Activated gamma-delta T cell treated with Interleukin-2 at 50 U/mL for 16 hours (primary cell): ENCODE results near the gene ZNF681.
"Not testable (repeated sequence)": the region's sequence is repeated elsewhere in the genome, so short reads cannot be mapped to it uniquely, and the experiment has no call there.

Experiments used
- DNase-seq: peaks from one replicate; pipeline ENCODE4 v3.0.0-alpha.2; 2020

Gene ZNF681

GRCh38 chr19:23771761-23772674, 13.3 kb upstream of the ZNF681 start:
- no peak for DNase-seq

- DNase-seq = no peak
These were observed 12.6 kb upstream of the ZNF681 start for GRCh38 chr19:23771316-23771715.

- DNase-seq = no peak
These were observed 12.1 kb upstream of the ZNF681 start for GRCh38 chr19:23770672-23771250.

GRCh38 chr19:23769691-23770468, 11.2 kb upstream of the ZNF681 start:
- DNase-seq = no peak

GRCh38 chr19:23766951-23767350, 8.3 kb upstream of the ZNF681 start:
- no peak for DNase-seq

GRCh38 chr19:23764781-23765180, 6.1 kb upstream of the ZNF681 start:
- no peak for DNase-seq

GRCh38 chr19:23762884-23763711, 4.4 kb upstream of the ZNF681 start:
- DNase-seq = peak; percentile 10

- peak; percentile 82 for DNase-seq
These were observed 3.8 kb upstream of the ZNF681 start for GRCh38 chr19:23762548-23762883.

- DNase-seq = not testable (repeated sequence)
These were observed 1.6 kb upstream of the ZNF681 start for GRCh38 chr19:23760326-23760725.

GRCh38 chr19:23743633-23744232, 15.0 kb downstream of the ZNF681 start:
- DNase-seq = not testable (repeated sequence)

GRCh38 chr19:23730729-23731465, 27.8 kb downstream of the ZNF681 start:
- DNase-seq = not testable (repeated sequence)

GRCh38 chr19:23724161-23724560, 34.5 kb downstream of the ZNF681 start:
- DNase-seq = not testable (repeated sequence)

- DNase-seq = no peak
These were observed 39.9 kb downstream of the ZNF681 start for GRCh38 chr19:23718802-23719201.

- DNase-seq = no peak
These were observed 41.9 kb downstream of the ZNF681 start for GRCh38 chr19:23716792-23717191.

- DNase-seq = no peak
These were observed 49.3 kb downstream of the ZNF681 start for GRCh38 chr19:23709347-23709746.

GRCh38 chr19:23706657-23707056, 52.0 kb downstream of the ZNF681 start:
- no peak for DNase-seq

GRCh38 chr19:23699521-23699860, 59.2 kb downstream of the ZNF681 start:
- no peak for DNase-seq

- DNase-seq = no peak
These were observed 59.8 kb downstream of the ZNF681 start for GRCh38 chr19:23698711-23699520.

- not testable (repeated sequence) for DNase-seq
These were observed 65.8 kb downstream of the ZNF681 start for GRCh38 chr19:23692937-23693336.
